Measurements from ENCODE around the gene ZC3H7A. TPM values are rescaled to one million over a fixed set of nuclear protein-coding genes. Genes with fewer than 3 reads are reported as not detected.

ZC3H7A gene
- total and polyA plus RNA-seq, 9 of the 15 experiments (the other 6 are each of a cell fraction or from before 2014, with no cell fraction given) = 19.8 to 49.1 (median 28.2) TPM

DNA sequence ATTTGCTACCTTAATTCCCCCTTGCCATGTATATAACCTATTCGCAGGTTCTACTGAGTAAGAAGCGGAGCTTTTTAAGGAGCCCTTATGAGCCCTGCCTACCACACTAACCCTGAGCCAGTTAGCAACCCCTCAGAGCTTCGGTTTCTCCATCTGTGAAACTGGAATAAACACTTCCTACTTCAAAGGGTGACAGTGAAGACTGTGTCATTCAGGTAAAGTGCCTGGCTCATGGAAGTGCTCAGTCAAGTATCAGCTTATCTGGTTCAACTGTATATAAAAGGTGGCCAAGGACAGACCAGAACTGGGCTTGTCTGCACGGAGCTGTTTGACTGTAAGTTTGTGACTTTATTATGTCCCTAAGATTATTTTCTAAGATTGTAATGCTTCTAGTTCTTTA lies 85.4 kb downstream of the ZC3H7A start:
- H3K27ac ChIP-seq (ENCODE audit: extremely low read depth, low read depth, low read length) = no peak overlapping the region
- FAIRE-seq = no peak
- H3K9me1 ChIP-seq (ENCODE audit: control insufficient read depth, insufficient read depth, low read length) = no peaks in the 10 kb centered on the region
- CTCF ChIA-PET (ENCODE audit: low intra/inter-chr PET ratio) = no interaction called here
- BruUV-seq (replicated peaks) = no TSS peak
- 0 out of 2 replicates have a peak, but pooled peaks cover 2% of the 10 kb centered on the region for H4K20me1 ChIP-seq (replicated peaks; ENCODE audit: control insufficient read depth, insufficient read depth, low read length)
- ATAC-seq = no peak
- in situ Hi-C loops (cut with MboI) (no loop called here), intact Hi-C loops (cut with micrococcal nuclease) (no loop called here)
- no peak overlapping the region for H2AFZ ChIP-seq (ENCODE audit: low read depth, low read length)
- no peaks in the 10 kb centered on the region for H3K79me2 ChIP-seq (ENCODE audit: control insufficient read depth, insufficient read depth, low read length)
- H3K9ac ChIP-seq (ENCODE audit: insufficient read depth in 1 of 2, low read depth in 2 of 2, low read length in 2 of 2) = no peak overlapping the region
- no peak overlapping the region for H3K4me2 ChIP-seq (ENCODE audit: insufficient read depth, low read length)
- no peaks in the 10 kb centered on the region for H3K27me3 ChIP-seq (ENCODE audit: control insufficient read depth in 2 of 2, insufficient read depth in 2 of 2, low read length in 2 of 2)
- POLR2A ChIA-PET = interaction anchor here (0.7 to 2.9 kb wide), 3 partner anchors 9 to 30 kb away, joined by 4 to 9 read pairs (median 4); partner anchors contain the start of gene TXNDC11
- peaks cover 68% of the 10 kb centered on the region; the same call in 2 of the 3 replicates for H3K36me3 ChIP-seq (ENCODE audit: control insufficient read depth, insufficient read depth, low read length)
- no peaks in the 10 kb centered on the region for H3K9me3 ChIP-seq (replicated peaks; ENCODE audit: control insufficient read depth, insufficient read depth, low read depth, low read length)
- 93% methylated on average over 4 of the region's 4 CpGs for WGBS (ENCODE audit: insufficient coverage, low coverage, missing lambda C conversion rate)
- no peak for DNase-seq (ENCODE audit: extremely low read depth in 1 of 4, low spot score in 3 of 4)
- no peak overlapping the region for H3K4me3 ChIP-seq
- peaks cover 0 to under 1% of the 10 kb centered on the region in 2 experiments; a peak in 1 of 5 replicates for H3K4me1 ChIP-seq (replicated peaks in 1 of 2; ENCODE audit: control insufficient read depth in 2 of 2, insufficient read depth in 2 of 2, low read length in 2 of 2)
- TF ChIP-seq DNMT1 (IDR thresholded peaks at IDR 0.05) = no peak
- no peak for TF ChIP-seq TOE1 (IDR thresholded peaks at IDR 0.05; ENCODE audit: borderline replicate concordance)
- TF ChIP-seq TOE1 (CRISPR knock-in tag; IDR thresholded peaks at IDR 0.05; ENCODE audit: borderline replicate concordance, low read depth) = no peak
- no peak for TF ChIP-seq ZNF184 (CRISPR knock-in tag; IDR thresholded peaks at IDR 0.05)
- TF ChIP-seq PHB2 (IDR thresholded peaks at IDR 0.05; ENCODE audit: low read depth) = no peak
- no peak for TF ChIP-seq SRF (CRISPR knock-in tag; IDR thresholded peaks at IDR 0.05)
- no peak for TF ChIP-seq MGA (IDR thresholded peaks at IDR 0.05)
- TF ChIP-seq ETV5 (CRISPR knock-in tag; IDR thresholded peaks at IDR 0.05; ENCODE audit: low read depth) = no peak
- TF ChIP-seq ZNF436 (CRISPR knock-in tag; IDR thresholded peaks at IDR 0.05) = no peak
- TF ChIP-seq HDAC8 (tag; IDR thresholded peaks at IDR 0.05) = no peak
- no peak for TF ChIP-seq ZNF699 (CRISPR knock-in tag; IDR thresholded peaks at IDR 0.05; ENCODE audit: insufficient replicate concordance)
- TF ChIP-seq CSDE1 (IDR thresholded peaks at IDR 0.05) = no peak
- TF ChIP-seq SAFB (IDR thresholded peaks at IDR 0.05; ENCODE audit: borderline replicate concordance, low read depth, low read length) = no peak
